IMR-90 (cell line): ENCODE measurements around the gene TAF6L.

Experiments
- BHLHE40 ChIP-seq: fragments of 150-350 bp; IDR thresholded peaks from 2 replicates; pipeline ENCODE4 v1.6.1; 2016; ENCODE audit warnings: mild to moderate bottlenecking, low read depth, low read length
- CHD1 ChIP-seq: IDR thresholded peaks from 2 replicates; pipeline ENCODE4 v1.6.1; 2012; ENCODE audit warnings: low read depth, low read length, improper control_type of control experiment
- CTCF ChIP-seq: conservative IDR thresholded peaks from 2 replicates; pipeline ENCODE4 v1.5.1; 2012; ENCODE audit warnings: mild to moderate bottlenecking, low read depth, low read length, improper control_type of control experiment
- MAFK ChIP-seq: IDR thresholded peaks from 2 replicates; pipeline ENCODE4 v1.6.1; 2012; ENCODE audit warnings: low read depth, low read length, improper control_type of control experiment
- NFE2L2 ChIP-seq: fragments of 150-350 bp; IDR thresholded peaks from 2 replicates; pipeline ENCODE4 v1.6.1; 2016; ENCODE audit warnings: low read depth, mild to moderate bottlenecking, low read length
- POLR2A ChIP-seq: IDR thresholded peaks from 2 replicates; pipeline ENCODE4 v1.6.1; 2012; ENCODE audit warnings: mild to moderate bottlenecking, low read depth, low read length
- USF2 ChIP-seq: fragments of 150-350 bp; IDR thresholded peaks from 2 replicates; pipeline ENCODE4 v1.6.1; 2017; ENCODE audit warnings: mild to moderate bottlenecking, antibody characterized with exemption, low read length, low read depth

GRCh38 chr11:62777389-62777788 is 6.2 kb downstream of the TAF6L start:
- TF ChIP-seq BHLHE40 = no peak
- TF ChIP-seq CTCF = no peak
- no peak for TF ChIP-seq POLR2A
- no peak for TF ChIP-seq USF2
- no peak for TF ChIP-seq CHD1
- TF ChIP-seq MAFK = no peak
- TF ChIP-seq NFE2L2 = no peak
